ENCODE results near the gene ACVR2A.

The ACVR2A gene

DNA sequence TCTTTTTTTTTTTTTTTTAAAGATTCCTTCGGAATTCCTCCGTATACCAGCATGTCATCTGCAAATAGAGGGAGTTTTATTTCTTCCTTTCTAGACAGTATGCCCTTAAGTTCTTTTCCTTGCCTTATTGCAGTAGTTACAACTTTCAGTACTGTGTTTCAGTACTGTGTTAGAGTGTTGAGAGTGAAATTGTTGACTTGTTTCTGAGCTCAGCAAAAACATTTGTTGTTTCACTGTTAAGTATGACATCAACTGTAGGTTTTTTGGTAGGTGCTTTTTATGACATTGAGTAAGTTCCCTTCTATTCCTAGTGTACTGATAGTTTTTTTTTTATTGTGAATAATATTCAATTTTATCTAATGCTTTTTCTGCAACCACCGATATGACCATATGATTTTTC is 43.9 kb downstream of the ACVR2A start:
- Histone ChIP-seq H3K9ac (ENCODE audit: low read depth, low read length) (no peak overlapping the region), H3K27me3 (ENCODE audit: insufficient read depth, low read length) (no peaks in the 10 kb centered on the region), H3K9me3 (ENCODE audit: insufficient read depth, low read depth, low read length) (no peaks in the 10 kb centered on the region), H3K4me3 (ENCODE audit: low read length) (no peak overlapping the region), H3K4me1 (ENCODE audit: insufficient read depth, low read length) (peaks cover 9% of the 10 kb centered on the region), H3K27ac (ENCODE audit: low read length) (no peak overlapping the region), H3K36me3 (ENCODE audit: insufficient read depth, low read depth, low read length) (no peaks in the 10 kb centered on the region)

GRCh38 chr2:147904051-147904450 is 59.2 kb downstream of the ACVR2A start:
- no peaks in the 10 kb centered on the region for H3K27me3 ChIP-seq (ENCODE audit: insufficient read depth, low read length)
- no peak overlapping the region for H3K4me3 ChIP-seq (ENCODE audit: low read length)
- H3K4me1 ChIP-seq (ENCODE audit: insufficient read depth, low read length), result no peaks in the 10 kb centered on the region
- no peak overlapping the region for H3K27ac ChIP-seq (ENCODE audit: low read length)
- no peak overlapping the region for H3K9ac ChIP-seq (ENCODE audit: low read depth, low read length)
- H3K36me3 ChIP-seq (ENCODE audit: insufficient read depth, low read depth, low read length), result peaks cover 7% of the 10 kb centered on the region; the same call in 1 of the 2 replicates
- H3K9me3 ChIP-seq (ENCODE audit: insufficient read depth, low read depth, low read length), result no peaks in the 10 kb centered on the region

- Histone ChIP-seq H3K9me3 (ENCODE audit: insufficient read depth, low read depth, low read length) (no peaks in the 10 kb centered on the region), H3K27me3 (ENCODE audit: insufficient read depth, low read length) (no peaks in the 10 kb centered on the region), H3K27ac (ENCODE audit: low read length) (no peak overlapping the region), H3K4me3 (ENCODE audit: low read length) (no peak overlapping the region), H3K9ac (ENCODE audit: low read depth, low read length) (no peak overlapping the region), H3K36me3 (ENCODE audit: insufficient read depth, low read depth, low read length) (no peaks in the 10 kb centered on the region), H3K4me1 (ENCODE audit: insufficient read depth, low read length) (no peaks in the 10 kb centered on the region)
These were observed 64.3 kb downstream of the ACVR2A start for GRCh38 chr2:147909178-147909577.

GRCh38 chr2:147910990-147911473 is 66.2 kb downstream of the ACVR2A start:
- peaks cover under 1% of the 10 kb centered on the region; the same call in 1 of the 2 replicates for H3K36me3 ChIP-seq (ENCODE audit: insufficient read depth, low read depth, low read length)
- H3K9ac ChIP-seq (ENCODE audit: low read depth, low read length), result no peak overlapping the region
- H3K4me3 ChIP-seq (ENCODE audit: low read length), result no peak overlapping the region
- H3K27ac ChIP-seq (ENCODE audit: low read length), result no peak overlapping the region
- no peaks in the 10 kb centered on the region for H3K27me3 ChIP-seq (ENCODE audit: insufficient read depth, low read length)
- H3K4me1 ChIP-seq (ENCODE audit: insufficient read depth, low read length), result no peaks in the 10 kb centered on the region
- no peaks in the 10 kb centered on the region for H3K9me3 ChIP-seq (ENCODE audit: insufficient read depth, low read depth, low read length)

DNA sequence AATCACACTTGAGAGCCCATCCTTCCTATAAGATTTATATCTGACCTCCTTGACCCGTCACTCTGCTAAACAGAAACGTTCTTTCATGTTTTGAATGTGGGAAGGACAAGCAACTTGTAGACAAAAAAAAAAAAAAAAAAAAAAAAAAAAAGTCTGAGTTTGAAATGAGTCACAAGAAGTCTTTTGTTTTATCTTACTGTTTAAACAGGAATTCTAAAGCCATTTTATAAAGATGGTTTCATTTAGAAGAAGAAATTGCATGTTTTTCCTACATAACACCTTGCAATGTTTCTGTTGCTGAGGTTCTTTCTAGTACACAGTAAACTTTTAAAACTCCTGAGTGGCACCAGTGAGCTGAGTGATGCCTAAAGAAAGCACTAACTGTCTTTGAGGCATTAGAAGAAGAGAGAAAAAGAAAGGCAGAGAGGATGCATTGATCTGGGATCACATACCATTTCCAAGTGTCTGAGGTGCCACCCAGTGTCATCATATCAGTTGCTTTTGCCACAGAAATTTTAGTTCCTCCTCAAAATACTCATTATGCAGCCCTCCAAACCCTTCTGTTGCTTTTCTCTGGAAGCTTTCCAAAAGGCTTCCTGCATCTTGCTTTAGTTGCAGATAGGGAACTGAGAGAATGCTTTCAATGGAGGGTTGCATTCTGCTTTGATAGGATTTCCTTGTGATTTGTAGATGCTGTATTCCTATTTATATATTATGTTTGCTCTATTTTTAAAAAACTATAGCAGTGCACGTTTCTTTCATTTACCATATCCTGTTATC is 69.1 kb downstream of the ACVR2A start:
- no peaks in the 10 kb centered on the region for H3K9me3 ChIP-seq (ENCODE audit: insufficient read depth, low read depth, low read length)
- H3K4me3 ChIP-seq (ENCODE audit: low read length), result no peak overlapping the region
- H3K9ac ChIP-seq (ENCODE audit: low read depth, low read length), result no peak overlapping the region
- no peaks in the 10 kb centered on the region for H3K27me3 ChIP-seq (ENCODE audit: insufficient read depth, low read length)
- no peaks in the 10 kb centered on the region for H3K4me1 ChIP-seq (ENCODE audit: insufficient read depth, low read length)
- no peak overlapping the region for H3K27ac ChIP-seq (ENCODE audit: low read length)
- peaks cover 19% of the 10 kb centered on the region for H3K36me3 ChIP-seq (ENCODE audit: insufficient read depth, low read depth, low read length)

- Histone ChIP-seq H3K9ac (ENCODE audit: low read depth, low read length) (no peak overlapping the region), H3K36me3 (ENCODE audit: insufficient read depth, low read depth, low read length) (peaks cover 28% of the 10 kb centered on the region), H3K27me3 (ENCODE audit: insufficient read depth, low read length) (no peaks in the 10 kb centered on the region), H3K4me1 (ENCODE audit: insufficient read depth, low read length) (no peaks in the 10 kb centered on the region), H3K9me3 (ENCODE audit: insufficient read depth, low read depth, low read length) (no peaks in the 10 kb centered on the region), H3K4me3 (ENCODE audit: low read length) (no peak overlapping the region), H3K27ac (ENCODE audit: low read length) (no peak overlapping the region)
These were observed 71.2 kb downstream of the ACVR2A start for GRCh38 chr2:147916067-147916466.

DNA sequence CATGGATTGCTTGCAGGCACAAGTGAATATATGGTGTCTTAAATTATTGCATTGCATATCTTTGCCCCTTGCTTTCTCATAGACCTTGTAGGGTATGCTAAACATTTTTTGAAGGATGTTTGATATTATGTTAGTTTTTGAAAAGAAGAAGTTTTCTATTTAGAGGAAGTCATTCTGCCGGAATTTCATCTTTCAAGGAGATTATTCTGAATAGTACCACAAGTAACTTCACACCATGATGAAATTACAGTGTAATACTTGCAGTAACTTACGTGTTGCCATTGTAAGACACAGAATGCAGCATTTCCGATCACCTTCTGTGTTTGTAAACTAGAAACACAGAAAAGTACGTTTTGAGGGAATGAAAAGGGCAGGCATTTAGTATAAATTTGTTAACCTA is 71.9 kb downstream of the ACVR2A start:
- no peak overlapping the region for H3K27ac ChIP-seq (ENCODE audit: low read length)
- H3K9ac ChIP-seq (ENCODE audit: low read depth, low read length), result no peak overlapping the region
- no peaks in the 10 kb centered on the region for H3K27me3 ChIP-seq (ENCODE audit: insufficient read depth, low read length)
- H3K36me3 ChIP-seq (ENCODE audit: insufficient read depth, low read depth, low read length), result peaks cover 28% of the 10 kb centered on the region
- no peaks in the 10 kb centered on the region for H3K9me3 ChIP-seq (ENCODE audit: insufficient read depth, low read depth, low read length)
- H3K4me3 ChIP-seq (ENCODE audit: low read length), result no peak overlapping the region
- H3K4me1 ChIP-seq (ENCODE audit: insufficient read depth, low read length), result no peaks in the 10 kb centered on the region

GRCh38 chr2:147917161-147917560 is 72.3 kb downstream of the ACVR2A start:
- Histone ChIP-seq H3K36me3 (ENCODE audit: insufficient read depth, low read depth, low read length) (peaks cover 28% of the 10 kb centered on the region), H3K4me3 (ENCODE audit: low read length) (no peak overlapping the region)

GRCh38 chr2:147923846-147924245 is 79.0 kb downstream of the ACVR2A start:
- Histone ChIP-seq H3K36me3 (ENCODE audit: insufficient read depth, low read depth, low read length) (peaks cover 28% of the 10 kb centered on the region), H3K27ac (ENCODE audit: low read length) (no peak overlapping the region), H3K4me1 (ENCODE audit: insufficient read depth, low read length) (no peaks in the 10 kb centered on the region), H3K4me3 (ENCODE audit: low read length) (no peak overlapping the region), H3K27me3 (ENCODE audit: insufficient read depth, low read length) (no peaks in the 10 kb centered on the region), H3K9ac (ENCODE audit: low read depth, low read length) (no peak overlapping the region), H3K9me3 (ENCODE audit: insufficient read depth, low read depth, low read length) (no peaks in the 10 kb centered on the region)

More at GRCh38 chr2:147917161-147917560, 72.3 kb downstream of the ACVR2A start:
- no peak overlapping the region for H3K27ac ChIP-seq (ENCODE audit: low read length)
- H3K27me3 ChIP-seq (ENCODE audit: insufficient read depth, low read length), result no peaks in the 10 kb centered on the region
- H3K9ac ChIP-seq (ENCODE audit: low read depth, low read length), result no peak overlapping the region
- no peaks in the 10 kb centered on the region for H3K9me3 ChIP-seq (ENCODE audit: insufficient read depth, low read depth, low read length)
- no peaks in the 10 kb centered on the region for H3K4me1 ChIP-seq (ENCODE audit: insufficient read depth, low read length)

GRCh38 chr2:147924647-147925046 is 79.8 kb downstream of the ACVR2A start:
- Histone ChIP-seq H3K36me3 (ENCODE audit: insufficient read depth, low read depth, low read length) (peaks cover 26% of the 10 kb centered on the region), H3K9me3 (ENCODE audit: insufficient read depth, low read depth, low read length) (no peaks in the 10 kb centered on the region), H3K4me1 (ENCODE audit: insufficient read depth, low read length) (no peaks in the 10 kb centered on the region), H3K27me3 (ENCODE audit: insufficient read depth, low read length) (no peaks in the 10 kb centered on the region), H3K27ac (ENCODE audit: low read length) (no peak overlapping the region), H3K9ac (ENCODE audit: low read depth, low read length) (no peak overlapping the region), H3K4me3 (ENCODE audit: low read length) (no peak overlapping the region)

DNA sequence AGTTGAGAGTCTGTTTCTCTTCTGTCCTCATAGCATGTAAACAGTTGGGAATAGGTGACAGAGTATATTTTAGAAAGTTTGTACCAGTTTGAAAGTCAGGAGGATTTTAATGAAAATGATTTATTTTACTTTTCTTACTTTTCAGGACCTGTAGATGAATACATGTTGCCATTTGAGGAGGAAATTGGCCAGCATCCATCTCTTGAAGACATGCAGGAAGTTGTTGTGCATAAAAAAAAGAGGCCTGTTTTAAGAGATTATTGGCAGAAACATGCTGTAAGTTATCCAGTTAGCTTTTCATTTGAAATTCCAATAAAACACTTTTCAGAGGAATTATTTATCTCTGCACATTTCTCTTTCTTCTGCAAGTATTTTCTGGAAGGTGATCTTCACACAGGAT is 81.1 kb downstream of the ACVR2A start:
- H3K9ac ChIP-seq (ENCODE audit: low read depth, low read length), result no peak overlapping the region
- H3K9me3 ChIP-seq (ENCODE audit: insufficient read depth, low read depth, low read length), result no peaks in the 10 kb centered on the region
- H3K27me3 ChIP-seq (ENCODE audit: insufficient read depth, low read length), result no peaks in the 10 kb centered on the region
- H3K4me1 ChIP-seq (ENCODE audit: insufficient read depth, low read length), result no peaks in the 10 kb centered on the region
- H3K4me3 ChIP-seq (ENCODE audit: low read length), result no peak overlapping the region
- H3K27ac ChIP-seq (ENCODE audit: low read length), result no peak overlapping the region
- H3K36me3 ChIP-seq (ENCODE audit: insufficient read depth, low read depth, low read length), result peaks cover 19% of the 10 kb centered on the region

- no peak overlapping the region for H3K9ac ChIP-seq (ENCODE audit: low read depth, low read length)
- H3K27ac ChIP-seq (ENCODE audit: low read length), result no peak overlapping the region
- H3K36me3 ChIP-seq (ENCODE audit: insufficient read depth, low read depth, low read length), result peaks cover 19% of the 10 kb centered on the region
- no peaks in the 10 kb centered on the region for H3K4me1 ChIP-seq (ENCODE audit: insufficient read depth, low read length)
- no peak overlapping the region for H3K4me3 ChIP-seq (ENCODE audit: low read length)
- no peaks in the 10 kb centered on the region for H3K27me3 ChIP-seq (ENCODE audit: insufficient read depth, low read length)
- no peaks in the 10 kb centered on the region for H3K9me3 ChIP-seq (ENCODE audit: insufficient read depth, low read depth, low read length)
These were observed 82.3 kb downstream of the ACVR2A start for GRCh38 chr2:147927053-147927588.
